NOMO-1 treated with dmso at 0.1 percent for 144 hours (cell line): ENCODE data around the gene POLR1F.

Source experiments
- DNase-seq: peaks from one replicate; lab custom pipeline; 2025; ENCODE audit not compliant: unreplicated experiment; lab: John Stamatoyannopoulos, UW

POLR1F gene

DNA sequence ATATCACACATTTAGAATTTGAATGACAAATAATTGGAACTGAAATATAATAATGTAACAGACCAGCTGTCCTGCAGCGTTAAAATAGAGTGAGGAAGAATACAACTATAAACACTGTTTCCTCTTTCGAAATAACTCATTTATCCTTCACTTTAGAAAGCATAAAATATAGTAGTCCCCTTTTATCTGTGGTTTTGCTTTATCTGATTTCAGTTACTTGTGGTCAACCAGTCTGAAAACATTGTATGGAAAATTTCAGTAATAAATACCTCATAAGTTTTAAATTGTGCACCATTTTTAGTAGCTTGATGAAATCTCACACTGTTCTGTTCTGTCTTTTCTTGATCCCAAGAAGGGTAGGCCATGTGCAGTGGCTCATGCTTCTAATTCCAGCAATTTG, 31.7 kb downstream of the POLR1F start:
- peak; percentile 49 for DNase-seq

GRCh38 chr7:19675816-19676215, 33.0 kb downstream of the POLR1F start:
- DNase-seq = no peak

- DNase-seq = no peak
Observed at GRCh38 chr7:19674266-19674960, 34.4 kb downstream of the POLR1F start.

DNA sequence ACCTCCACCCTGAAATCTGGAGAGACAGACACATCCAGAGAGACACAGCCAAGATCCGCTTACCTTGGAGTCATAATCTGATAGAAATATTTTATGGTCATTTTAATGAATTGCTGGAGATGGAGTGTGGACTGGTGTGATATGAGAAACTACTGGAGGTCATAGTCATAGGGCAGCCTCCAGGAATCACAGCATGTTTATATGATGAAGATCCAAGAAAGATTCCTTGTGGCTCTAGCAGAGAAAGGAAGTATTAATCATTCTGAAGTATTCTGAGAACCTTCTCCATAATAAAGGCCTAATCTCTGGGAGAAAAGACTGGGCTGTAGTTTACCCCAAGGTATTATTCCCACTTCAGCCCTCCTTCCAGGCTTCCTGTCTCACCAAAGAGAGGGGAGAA, 38.0 kb downstream of the POLR1F start:
- DNase-seq = no peak

- DNase-seq = no peak
Observed at GRCh38 chr7:19665399-19666008, 43.3 kb downstream of the POLR1F start.

GRCh38 chr7:19663816-19664462, 44.9 kb downstream of the POLR1F start:
- no peak for DNase-seq

GRCh38 chr7:19648791-19649190, 60.0 kb downstream of the POLR1F start:
- DNase-seq = no peak
